Body of pancreas (tissue), 4 donors: Measurements from ENCODE around the gene PCCA.

Experiments
- POLR2A ChIP-seq, 3 donors: fragments of 450-650 bp; IDR thresholded peaks; one replicate each; pipeline ENCODE4 v1.6.1; 2016; ENCODE audit warnings: antibody characterized with exemption in 3 of 3, mild to moderate bottlenecking in 2 of 3
- TF ChIP-seq, protein P1 (sequence below), 7 experiments: fragments of 450-650 bp in 4 of 7; fragments of 200-600 bp in 3 of 7; sonication (generic) in 3 of 7; IDR thresholded peaks; one replicate each; pipeline ENCODE4 v1.5.1; 2016 to 2019; ENCODE audit warnings: antibody characterized with exemption in 7 of 7

DNA sequence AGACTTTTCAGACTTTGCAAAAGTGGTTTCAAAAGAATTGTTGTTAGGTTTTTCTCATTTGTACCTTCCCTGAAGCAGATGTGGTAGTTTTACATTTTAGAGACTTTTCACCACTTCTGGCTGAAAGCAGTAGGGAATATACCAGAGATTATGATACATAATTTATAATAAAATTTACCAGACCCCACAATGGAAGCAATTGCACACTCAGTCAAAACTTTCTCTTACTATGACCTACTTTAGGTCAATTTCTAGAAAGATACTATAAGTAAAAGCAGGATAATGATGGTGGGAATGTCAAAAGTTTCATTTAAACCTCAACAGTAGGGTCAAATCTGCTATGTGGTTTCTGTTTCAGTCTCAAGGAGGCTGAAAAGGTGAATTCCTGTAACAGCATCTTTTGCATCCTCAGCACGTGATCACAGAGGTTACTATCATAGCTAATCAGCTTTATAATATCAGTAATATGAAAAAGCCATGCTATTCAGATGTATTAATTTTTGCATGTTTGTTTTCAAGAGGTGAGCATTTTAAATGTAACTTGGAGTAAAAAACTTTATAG, 26.9 kb downstream of the PCCA start:
- no peak for TF ChIP-seq POLR2A (IDR thresholded peaks at IDR 0.05)
- TF ChIP-seq, protein P1, sequence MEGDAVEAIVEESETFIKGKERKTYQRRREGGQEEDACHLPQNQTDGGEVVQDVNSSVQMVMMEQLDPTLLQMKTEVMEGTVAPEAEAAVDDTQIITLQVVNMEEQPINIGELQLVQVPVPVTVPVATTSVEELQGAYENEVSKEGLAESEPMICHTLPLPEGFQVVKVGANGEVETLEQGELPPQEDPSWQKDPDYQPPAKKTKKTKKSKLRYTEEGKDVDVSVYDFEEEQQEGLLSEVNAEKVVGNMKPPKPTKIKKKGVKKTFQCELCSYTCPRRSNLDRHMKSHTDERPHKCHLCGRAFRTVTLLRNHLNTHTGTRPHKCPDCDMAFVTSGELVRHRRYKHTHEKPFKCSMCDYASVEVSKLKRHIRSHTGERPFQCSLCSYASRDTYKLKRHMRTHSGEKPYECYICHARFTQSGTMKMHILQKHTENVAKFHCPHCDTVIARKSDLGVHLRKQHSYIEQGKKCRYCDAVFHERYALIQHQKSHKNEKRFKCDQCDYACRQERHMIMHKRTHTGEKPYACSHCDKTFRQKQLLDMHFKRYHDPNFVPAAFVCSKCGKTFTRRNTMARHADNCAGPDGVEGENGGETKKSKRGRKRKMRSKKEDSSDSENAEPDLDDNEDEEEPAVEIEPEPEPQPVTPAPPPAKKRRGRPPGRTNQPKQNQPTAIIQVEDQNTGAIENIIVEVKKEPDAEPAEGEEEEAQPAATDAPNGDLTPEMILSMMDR (IDR thresholded peaks at IDR 0.05), result no peak
